ENCODE data around the gene KCNAB2.

The KCNAB2 gene

DNA sequence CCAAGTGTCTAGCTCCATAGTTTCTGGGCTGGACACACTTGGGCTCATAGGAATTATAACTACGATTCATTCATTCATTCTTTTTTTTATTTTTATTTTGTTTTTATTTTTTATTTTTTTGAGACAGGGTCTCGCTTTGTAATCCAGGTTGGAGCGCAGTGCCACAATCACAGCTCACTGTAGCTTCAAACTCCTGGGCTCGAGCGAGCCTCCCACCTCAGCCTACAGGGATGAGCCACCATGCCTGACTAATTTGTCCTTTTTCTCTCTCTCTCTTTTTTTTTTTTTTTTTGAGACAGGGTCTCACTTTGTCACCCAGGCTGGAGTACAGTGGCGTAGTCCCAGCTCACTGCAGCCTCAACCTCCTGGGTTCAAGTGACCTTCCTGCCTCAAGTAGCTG lies 42.3 kb downstream of the KCNAB2 start:
- H3K4me3 ChIP-seq (ENCODE audit: control insufficient read depth, low read depth, low read length): no peak overlapping the region
- no peak for DNase-seq (ENCODE audit: low read depth)
- no peak for TF ChIP-seq CTCF (conservative IDR thresholded peaks at IDR 0.05; ENCODE audit: control insufficient read depth, insufficient read depth, low read depth, low read length)

DNA sequence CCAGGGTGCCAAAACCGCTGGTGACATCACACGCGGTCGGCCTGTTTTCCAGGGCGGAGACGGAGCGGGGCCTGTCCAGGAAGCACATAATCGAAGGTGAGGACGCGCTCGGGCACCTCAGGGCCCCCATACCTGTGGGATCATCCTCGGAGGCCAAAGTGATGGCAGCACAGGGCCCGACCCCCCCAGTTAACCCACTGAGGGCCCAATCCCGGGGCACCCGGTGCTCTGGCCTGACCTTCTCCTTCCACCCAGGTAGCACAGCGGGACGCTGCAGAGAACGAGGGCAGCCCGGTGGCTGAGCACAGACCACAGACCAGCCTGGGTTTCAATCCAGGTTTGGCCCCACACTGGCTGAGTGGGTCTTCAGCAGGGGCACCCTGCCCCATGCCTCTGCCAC lies 43.3 kb downstream of the KCNAB2 start:
- no peak for TF ChIP-seq CTCF (conservative IDR thresholded peaks at IDR 0.05; ENCODE audit: control insufficient read depth, insufficient read depth, low read depth, low read length)
- H3K4me3 ChIP-seq (ENCODE audit: control insufficient read depth, low read depth, low read length): no peak overlapping the region
- no peak for DNase-seq (ENCODE audit: low read depth)

DNA sequence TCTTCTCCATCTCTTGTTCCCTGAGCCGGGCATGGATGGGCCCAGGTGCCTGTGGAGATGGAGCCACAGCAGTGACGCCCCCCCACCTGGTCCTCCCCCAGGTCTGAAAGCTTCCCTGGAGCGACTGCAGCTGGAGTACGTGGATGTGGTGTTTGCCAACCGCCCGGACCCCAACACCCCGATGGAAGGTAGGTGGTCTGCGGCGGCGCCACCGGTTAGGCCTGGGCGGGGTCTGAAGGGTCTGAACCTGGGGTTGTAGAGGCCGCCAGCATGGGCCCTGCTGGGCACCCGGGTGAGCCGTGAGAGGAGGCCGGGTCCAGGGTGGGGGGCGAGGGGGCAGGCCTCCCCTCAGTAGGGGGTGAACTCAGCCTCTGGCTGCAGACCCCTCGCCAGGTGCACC lies 44.6 kb downstream of the KCNAB2 start:
- no peak overlapping the region for H3K4me3 ChIP-seq (ENCODE audit: control insufficient read depth, low read depth, low read length)
- no peak for TF ChIP-seq CTCF (conservative IDR thresholded peaks at IDR 0.05; ENCODE audit: control insufficient read depth, insufficient read depth, low read depth, low read length)

GRCh38 chr1:6090996-6091822 lies 45.5 kb downstream of the KCNAB2 start:
- H3K4me3 ChIP-seq (ENCODE audit: control insufficient read depth, low read depth, low read length): no peak overlapping the region
- no peak for TF ChIP-seq CTCF (conservative IDR thresholded peaks at IDR 0.05; ENCODE audit: control insufficient read depth, insufficient read depth, low read depth, low read length)
- DNase-seq (ENCODE audit: low read depth): no peak

More for the DNA sequence above, 44.6 kb downstream of the KCNAB2 start:
- no peak for DNase-seq (ENCODE audit: low read depth)

- DNase-seq (ENCODE audit: low read depth): no peak
- no peak overlapping the region for H3K4me3 ChIP-seq (ENCODE audit: control insufficient read depth, low read depth, low read length)
- no peak for TF ChIP-seq CTCF (conservative IDR thresholded peaks at IDR 0.05; ENCODE audit: control insufficient read depth, insufficient read depth, low read depth, low read length)
These were observed 46.1 kb downstream of the KCNAB2 start for GRCh38 chr1:6091823-6092109.

GRCh38 chr1:6092211-6092610 lies 46.5 kb downstream of the KCNAB2 start:
- no peak for TF ChIP-seq CTCF (conservative IDR thresholded peaks at IDR 0.05; ENCODE audit: control insufficient read depth, insufficient read depth, low read depth, low read length)
- DNase-seq (ENCODE audit: low read depth): no peak
- H3K4me3 ChIP-seq (ENCODE audit: control insufficient read depth, low read depth, low read length): no peak overlapping the region

DNA sequence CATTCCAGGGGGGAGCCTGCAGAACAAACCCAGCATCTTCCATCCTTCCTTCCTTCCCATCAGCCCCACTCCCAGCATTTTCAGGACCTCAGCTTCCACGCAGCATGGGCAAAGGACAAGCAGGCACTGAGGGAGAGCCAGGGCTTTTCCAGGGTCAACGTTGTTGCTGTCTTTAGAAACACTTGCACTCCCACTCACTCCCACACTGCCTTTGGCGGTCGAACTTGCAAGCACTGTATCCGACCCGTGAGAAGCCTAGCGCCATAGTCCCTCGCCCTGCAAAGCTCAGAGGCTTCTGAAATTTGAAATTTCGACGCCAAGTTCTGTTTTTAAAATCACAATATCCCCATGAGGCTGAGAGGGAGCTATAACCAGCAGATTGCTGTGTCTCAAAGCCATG lies 47.4 kb downstream of the KCNAB2 start:
- H3K4me3 ChIP-seq (ENCODE audit: control insufficient read depth, low read depth, low read length): no peak overlapping the region
- no peak for TF ChIP-seq CTCF (conservative IDR thresholded peaks at IDR 0.05; ENCODE audit: control insufficient read depth, insufficient read depth, low read depth, low read length)
- no peak for DNase-seq (ENCODE audit: low read depth)
